ENCODE measurements around the gene NT5C. TPM values are rescaled to one million over a fixed set of nuclear protein-coding genes. Genes with fewer than 3 reads are reported as not detected.
"Not testable (repeated sequence)": the region's sequence is repeated elsewhere in the genome, so short reads cannot be mapped to it uniquely, and the experiment has no call there.

NT5C gene
- total and polyA plus RNA-seq, 12 donors = 20.6 to 124 (median 65.2) TPM

DNA sequence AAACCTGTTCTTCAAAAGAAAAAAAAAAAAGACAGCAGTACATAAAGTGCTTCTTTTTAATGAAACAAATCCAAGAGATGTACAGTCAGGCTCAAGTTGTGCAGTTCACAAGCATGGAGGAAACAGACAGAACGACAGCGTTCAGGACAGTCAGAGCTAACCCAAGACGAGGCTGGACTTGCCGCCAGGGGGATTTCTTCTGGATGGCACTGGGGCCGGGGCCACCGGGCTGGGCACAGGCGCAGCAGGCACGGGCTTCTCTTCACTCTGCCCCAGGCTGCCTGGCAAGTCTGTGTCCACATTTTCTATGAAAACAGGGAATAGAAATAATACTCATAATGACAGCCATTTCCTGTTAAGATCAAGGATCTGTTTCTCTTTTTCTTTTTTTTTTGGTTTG lies 4.4 kb upstream of the NT5C start:
- H3K27me3 ChIP-seq = no peaks in the 10 kb centered on the region
- H3K27ac ChIP-seq = no peak overlapping the region
- H3K4me1 ChIP-seq (replicated peaks in 1 of 2) = peaks cover 6 to 8% of the 10 kb centered on the region in 2 donors
- no peak for DNase-seq
- H3K9me3 ChIP-seq (replicated peaks in 1 of 3) = no peaks in the 10 kb centered on the region
- intact Hi-C loops (cut with DNase I) = no loop called here
- TF ChIP-seq, protein P1, sequence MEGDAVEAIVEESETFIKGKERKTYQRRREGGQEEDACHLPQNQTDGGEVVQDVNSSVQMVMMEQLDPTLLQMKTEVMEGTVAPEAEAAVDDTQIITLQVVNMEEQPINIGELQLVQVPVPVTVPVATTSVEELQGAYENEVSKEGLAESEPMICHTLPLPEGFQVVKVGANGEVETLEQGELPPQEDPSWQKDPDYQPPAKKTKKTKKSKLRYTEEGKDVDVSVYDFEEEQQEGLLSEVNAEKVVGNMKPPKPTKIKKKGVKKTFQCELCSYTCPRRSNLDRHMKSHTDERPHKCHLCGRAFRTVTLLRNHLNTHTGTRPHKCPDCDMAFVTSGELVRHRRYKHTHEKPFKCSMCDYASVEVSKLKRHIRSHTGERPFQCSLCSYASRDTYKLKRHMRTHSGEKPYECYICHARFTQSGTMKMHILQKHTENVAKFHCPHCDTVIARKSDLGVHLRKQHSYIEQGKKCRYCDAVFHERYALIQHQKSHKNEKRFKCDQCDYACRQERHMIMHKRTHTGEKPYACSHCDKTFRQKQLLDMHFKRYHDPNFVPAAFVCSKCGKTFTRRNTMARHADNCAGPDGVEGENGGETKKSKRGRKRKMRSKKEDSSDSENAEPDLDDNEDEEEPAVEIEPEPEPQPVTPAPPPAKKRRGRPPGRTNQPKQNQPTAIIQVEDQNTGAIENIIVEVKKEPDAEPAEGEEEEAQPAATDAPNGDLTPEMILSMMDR (IDR thresholded peaks at IDR 0.05) = no peak
- no peak for TF ChIP-seq POLR2A (IDR thresholded peaks at IDR 0.05)
- WGBS, 4 donors = 88 to 95% (median 92%) methylated on average over 8 of the region's 8 CpGs
- H3K36me3 ChIP-seq (replicated peaks in 1 of 2) = peaks cover 0 to 4% of the 10 kb centered on the region in 2 donors
- no peak overlapping the region for H3K4me3 ChIP-seq

DNA sequence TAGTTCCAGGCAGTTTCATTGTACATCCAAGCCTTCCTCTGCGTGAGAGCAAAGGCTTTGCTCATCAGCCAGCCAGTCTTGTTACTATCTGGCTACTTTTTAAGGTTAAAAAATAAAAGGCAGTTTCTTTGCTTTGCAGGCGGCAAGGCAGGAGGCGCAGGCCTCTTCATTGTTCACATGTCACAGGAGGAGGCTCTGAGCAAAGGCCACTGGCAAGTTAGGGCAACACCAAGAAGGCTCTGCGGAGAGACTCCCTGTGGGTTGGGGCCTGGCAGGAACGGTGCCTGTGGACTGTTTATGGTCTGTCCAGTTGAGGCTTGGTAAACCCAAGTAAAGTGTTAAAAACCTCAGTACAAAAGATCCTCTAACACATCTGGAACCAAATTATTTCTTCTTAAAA lies 3.9 kb upstream of the NT5C start:
- WGBS, 4 donors = 84 to 93% (median 91%) methylated on average over 2 to 5 of the region's 5 CpGs
- no peak for DNase-seq
- intact Hi-C loops (cut with DNase I) = no loop called here
- Histone ChIP-seq H3K27me3 (no peaks in the 10 kb centered on the region), H3K4me1 (replicated peaks in 1 of 2) (peaks cover 6 to 13% of the 10 kb centered on the region in 2 donors), H3K4me3 (no peak overlapping the region), H3K36me3 (replicated peaks in 1 of 2) (peaks cover 0 to 4% of the 10 kb centered on the region in 2 donors), H3K9me3 (replicated peaks in 1 of 3) (no peaks in the 10 kb centered on the region), H3K27ac (no peak overlapping the region)
- no peak for TF ChIP-seq POLR2A (IDR thresholded peaks at IDR 0.05)
- TF ChIP-seq, protein P1 (IDR thresholded peaks at IDR 0.05) = no peak

- H3K27me3 ChIP-seq; H3K9me3 ChIP-seq (replicated peaks in 1 of 3); H3K27ac ChIP-seq; H3K4me3 ChIP-seq; DNase-seq; H3K36me3 ChIP-seq (replicated peaks in 1 of 2); intact Hi-C loops (cut with DNase I): not testable (repeated sequence)
- 90 to 93% (median 92%) methylated on average over 14 of the region's 14 CpGs for WGBS, 4 donors
- peaks cover 6 to 16% of the 10 kb centered on the region in 2 donors for H3K4me1 ChIP-seq (replicated peaks in 1 of 2)
Observed at GRCh38 chr17:75133607-75134347, 2.2 kb upstream of the NT5C start.

DNA sequence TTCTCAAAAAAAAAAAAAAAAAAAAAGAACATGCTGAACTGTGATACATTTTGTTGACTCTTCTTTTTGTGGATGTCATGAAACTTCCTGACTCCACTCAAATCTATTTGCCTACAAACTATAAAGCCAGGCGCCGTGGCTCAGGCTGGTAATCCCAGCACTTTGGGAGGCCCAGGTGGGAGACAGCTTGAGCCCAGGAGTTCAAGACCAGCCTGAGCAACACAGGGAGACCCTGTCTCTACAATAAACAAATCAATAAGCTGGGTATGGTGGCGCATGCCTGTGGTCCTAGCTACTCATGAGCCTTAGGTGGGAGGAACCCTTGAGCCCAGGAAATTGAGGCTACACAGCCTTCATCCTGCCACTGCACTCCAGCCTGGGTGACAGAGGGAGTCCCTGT lies 1.5 kb upstream of the NT5C start:
- Histone ChIP-seq H3K36me3 (replicated peaks in 1 of 2) (peaks cover 0 to 8% of the 10 kb centered on the region in 2 donors), H3K27ac (no peak overlapping the region), H3K9me3 (replicated peaks in 1 of 3) (no peaks in the 10 kb centered on the region), H3K4me1 (replicated peaks in 1 of 2) (peaks cover 6 to 16% of the 10 kb centered on the region in 2 donors), H3K4me3 (no peak overlapping the region), H3K27me3 (no peaks in the 10 kb centered on the region)
- intact Hi-C loops (cut with DNase I) = no loop called here
- DNase-seq = no peak
- 96 to 100% (median 96%) methylated on average over 3 of the region's 3 CpGs for WGBS, 4 donors
- TF ChIP-seq, protein P1 (IDR thresholded peaks at IDR 0.05) = no peak
- TF ChIP-seq POLR2A (IDR thresholded peaks at IDR 0.05) = no peak

DNA sequence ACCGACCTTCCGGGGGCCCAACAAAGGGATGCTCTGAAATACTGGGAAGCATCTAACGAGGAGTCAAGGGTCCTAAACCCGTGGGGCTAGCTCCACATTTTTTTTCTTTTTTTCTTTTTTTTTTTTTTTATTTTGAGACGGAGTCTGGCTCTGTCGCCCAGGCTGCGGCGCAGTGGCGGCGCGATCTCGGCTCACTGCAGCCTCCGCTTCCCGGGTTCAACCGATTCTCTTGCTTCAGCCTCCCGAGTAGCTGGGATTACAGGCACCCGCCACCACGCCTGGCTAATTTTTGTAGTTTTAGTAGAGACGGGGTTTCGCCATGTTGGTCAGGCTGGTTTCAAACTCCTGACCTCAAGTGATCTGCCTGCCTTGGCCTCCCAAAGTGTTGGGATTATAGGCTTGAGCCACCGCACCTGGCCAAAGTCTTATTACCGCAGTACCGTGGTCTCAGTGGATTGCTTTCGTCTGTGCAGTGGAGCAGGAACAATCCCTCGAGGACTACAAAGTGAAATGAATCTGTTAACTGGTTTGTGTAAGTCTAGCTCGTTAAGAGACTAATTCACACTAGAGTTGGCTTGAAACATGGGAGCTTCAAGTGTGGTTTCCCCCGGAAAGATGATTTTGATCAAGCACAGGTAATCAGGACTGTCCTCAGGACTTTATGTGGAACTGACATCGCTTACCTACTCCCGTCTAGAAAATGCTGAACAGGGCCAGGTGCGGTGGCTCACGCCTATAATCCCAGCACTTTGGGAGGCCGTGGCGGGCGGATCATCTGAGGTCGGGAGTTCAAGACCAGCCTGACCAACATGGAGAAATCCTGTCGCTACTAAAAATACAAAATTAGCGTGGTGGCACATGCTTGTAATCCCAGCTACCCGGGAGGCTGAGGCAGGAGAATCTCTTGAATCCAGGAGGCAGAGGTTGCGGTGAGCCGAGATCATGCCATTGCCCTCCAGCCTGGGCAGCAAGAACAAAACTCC lies 767 bp upstream of the NT5C start:
- peak overlapping the region; percentile 66 to 86 (median 80) for H3K4me3 ChIP-seq
- intact Hi-C loops (cut with DNase I); H3K9me3 ChIP-seq (replicated peaks in 1 of 3); H3K27me3 ChIP-seq; H3K36me3 ChIP-seq (replicated peaks in 1 of 2); DNase-seq: not testable (repeated sequence)
- peak overlapping the region in 4 of 5 donors; percentile 67 to 88 (median 78) for H3K27ac ChIP-seq
- peaks cover 6 to 16% of the 10 kb centered on the region in 2 donors for H3K4me1 ChIP-seq (replicated peaks in 1 of 2)
- 80 to 84% (median 83%) methylated on average over 40 of the region's 40 CpGs for WGBS, 4 donors

Measured in adrenal gland (tissue), 12 donors.